Stimulated activated CD4-positive, alpha-beta T cell treated with anti-CD3 and anti-CD28 coated beads, TNF-alpha, amount 100 ng/mL, for 48 hours (primary cell): ENCODE data around the gene USP49.

Experiments used
- DNase-seq, 3 donors: peaks; one replicate each; pipeline ENCODE4 v3.0.0-alpha.2; 2020; ENCODE audit warnings: low read depth in 3 of 3

The USP49 gene

GRCh38 chr6:41929924-41930323 lies 34.7 kb upstream of the USP49 start:
- no peak for DNase-seq

DNA sequence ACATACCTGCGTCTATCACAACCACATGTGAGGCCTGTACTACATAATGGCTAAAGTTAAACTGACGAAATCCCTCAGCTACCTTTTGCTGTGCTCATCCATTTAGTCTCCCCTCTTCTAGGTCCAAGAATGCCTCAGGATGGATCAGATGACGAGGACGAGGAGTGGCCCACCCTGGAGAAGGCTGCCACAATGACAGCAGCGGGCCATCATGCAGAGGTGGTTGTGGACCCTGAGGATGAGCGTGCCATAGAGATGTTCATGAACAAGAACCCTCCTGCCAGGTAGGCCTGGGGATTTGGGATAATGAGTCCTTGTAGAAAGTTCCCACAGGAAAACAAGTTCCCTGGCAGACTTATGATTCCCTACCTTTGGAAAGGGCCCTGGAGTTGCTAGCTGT lies 32.1 kb upstream of the USP49 start:
- DNase-seq: no peak

GRCh38 chr6:41922154-41922553 lies 27.0 kb upstream of the USP49 start:
- DNase-seq: no peak

GRCh38 chr6:41921712-41921998 lies 26.5 kb upstream of the USP49 start:
- peak in 1 of 3 donors; percentile 19 for DNase-seq

DNA sequence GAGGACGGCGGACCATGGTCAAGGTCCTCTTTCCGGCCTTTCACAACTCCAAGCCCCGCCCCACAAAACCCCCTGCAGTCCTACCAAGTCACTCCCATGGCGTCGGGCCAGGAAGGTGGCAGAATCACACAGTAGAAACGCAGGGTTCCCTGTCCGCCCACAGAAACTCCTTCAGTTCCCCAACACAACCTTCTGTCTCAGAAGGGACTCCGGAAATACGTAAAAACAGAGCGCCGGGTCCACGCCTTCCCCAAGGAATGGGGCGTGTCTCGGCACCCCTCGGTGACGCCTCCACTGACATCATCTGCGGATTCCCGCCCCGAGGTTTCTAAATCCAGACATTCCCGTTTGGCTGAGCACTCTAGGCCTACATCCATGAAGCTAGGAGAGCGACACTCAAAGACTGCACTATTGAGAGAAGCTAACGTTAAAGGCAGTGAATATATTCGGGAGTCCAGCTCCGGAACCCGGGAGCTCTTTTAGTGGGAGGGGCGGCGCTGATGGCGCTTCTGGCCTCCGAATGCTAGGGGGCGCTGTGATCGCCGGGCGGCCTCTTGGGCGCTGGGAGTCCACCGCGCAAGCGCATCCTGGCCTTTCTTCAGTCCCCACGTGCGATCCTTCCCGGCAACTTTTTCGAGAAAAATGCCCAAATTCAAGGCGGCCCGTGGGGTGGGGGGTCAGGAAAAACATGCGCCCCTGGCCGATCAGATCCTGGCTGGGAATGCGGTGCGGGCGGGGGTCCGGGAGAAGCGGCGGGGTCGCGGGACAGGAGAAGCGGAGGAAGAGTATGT lies 25.9 kb upstream of the USP49 start, which contains the start of the genes BYSL and MED20:
Gene BYSL (plus strand): TSS at position 579 of the 791 bp plus-strand sequence. CDS start 64 bp downstream, at position 643.
Gene MED20 (minus strand): TSS at position 219 of the 791 bp plus-strand sequence. CDS start 121 bp downstream, at position 98.
- DNase-seq: peak; percentile 87 to 94 (median 93)

GRCh38 chr6:41917528-41917927 lies 22.4 kb upstream of the USP49 start:
- no peak for DNase-seq

DNA sequence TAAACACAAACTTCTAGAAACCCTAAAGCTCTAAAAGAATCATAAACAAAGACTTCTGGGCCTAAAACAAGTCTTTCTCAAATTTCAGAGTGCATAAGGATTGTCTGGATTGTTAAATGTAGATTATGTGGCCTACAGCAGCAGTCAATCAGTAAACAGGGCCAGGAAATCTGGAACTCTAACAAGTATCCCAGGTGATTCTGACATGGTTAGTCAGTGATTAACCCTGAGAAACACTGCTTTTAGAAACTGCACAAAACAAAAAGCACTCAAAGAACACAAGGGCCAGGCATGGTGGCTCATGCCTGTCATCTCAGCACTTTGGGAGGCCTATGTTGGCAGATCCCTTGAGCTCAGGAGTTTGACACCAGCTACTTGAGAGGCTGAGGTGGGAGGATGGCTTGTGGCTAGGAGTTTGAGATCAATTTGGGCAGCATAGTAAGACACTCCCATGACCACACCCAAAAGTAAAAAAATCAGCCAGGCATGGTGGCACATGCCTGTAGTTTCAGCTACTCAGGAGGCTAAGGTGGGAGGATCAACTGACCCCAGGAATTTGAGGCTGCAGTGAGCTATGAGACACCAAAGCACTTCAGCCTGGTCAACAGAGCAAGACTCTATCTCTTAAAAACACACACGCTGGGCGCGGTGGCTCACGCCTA lies 19.8 kb upstream of the USP49 start:
- DNase-seq: no peak

DNA sequence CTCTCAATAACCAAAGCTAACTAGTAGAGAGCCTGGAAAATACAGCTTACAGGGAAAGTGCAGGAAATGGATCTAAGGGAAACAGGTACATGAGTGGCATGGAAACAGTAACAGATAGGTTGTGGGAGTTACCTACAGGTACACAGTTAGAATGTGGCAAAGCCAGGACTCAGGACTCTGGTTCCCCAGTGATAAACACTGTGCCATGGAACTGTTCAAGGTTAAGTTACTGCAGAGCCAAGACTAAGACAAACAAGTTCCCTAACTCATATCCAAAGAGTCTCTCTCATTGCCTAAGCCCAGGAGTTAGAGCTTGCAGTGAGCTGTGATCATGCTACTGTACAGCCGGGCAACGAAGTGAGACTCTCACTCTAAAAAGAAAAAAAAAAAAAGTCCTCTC lies 19.2 kb upstream of the USP49 start:
- no peak for DNase-seq

DNA sequence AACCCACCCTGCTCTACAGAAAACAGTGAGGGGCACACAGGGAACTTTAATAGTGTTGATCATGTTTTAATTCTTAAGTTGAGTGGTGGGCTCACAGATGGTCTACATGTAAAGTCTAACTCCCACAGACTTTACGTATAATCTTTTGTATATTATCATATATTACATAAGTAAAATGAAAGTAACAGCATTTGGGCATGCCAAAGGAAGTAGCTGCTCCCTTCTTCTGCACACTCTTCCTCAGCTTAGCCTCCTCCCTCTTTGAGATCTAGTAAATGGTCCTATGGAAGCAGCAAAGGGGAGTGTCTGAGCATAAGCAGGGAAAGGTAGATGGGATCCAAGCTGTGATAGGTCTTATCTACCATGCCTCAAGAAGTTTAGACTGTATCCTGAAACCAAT lies 14.6 kb upstream of the USP49 start:
- no peak for DNase-seq

- peak; percentile 25 to 36 (median 26) for DNase-seq
Observed at GRCh38 chr6:41901882-41902519, 6.8 kb upstream of the USP49 start.

DNA sequence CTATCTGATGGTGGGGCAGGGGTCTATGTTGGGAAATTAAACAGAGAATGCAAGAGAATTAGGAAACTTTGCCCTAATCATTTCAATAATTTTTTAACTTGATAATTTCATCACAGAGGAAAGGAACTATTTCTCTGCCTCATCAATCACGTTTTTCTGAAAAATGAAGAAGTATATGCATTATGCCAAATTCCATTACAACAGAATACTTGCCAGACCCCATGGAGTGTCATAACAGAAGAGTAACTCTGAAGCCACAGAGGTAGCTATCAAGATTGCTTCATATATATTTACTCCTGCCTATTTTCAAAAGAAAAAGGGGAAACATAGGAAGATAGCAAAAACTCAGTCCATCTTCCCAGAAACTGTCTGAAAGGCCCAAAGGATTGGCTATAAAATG lies 5.7 kb upstream of the USP49 start:
- no peak for DNase-seq

GRCh38 chr6:41896281-41896680 lies 1.1 kb upstream of the USP49 start:
- no peak for DNase-seq

DNA sequence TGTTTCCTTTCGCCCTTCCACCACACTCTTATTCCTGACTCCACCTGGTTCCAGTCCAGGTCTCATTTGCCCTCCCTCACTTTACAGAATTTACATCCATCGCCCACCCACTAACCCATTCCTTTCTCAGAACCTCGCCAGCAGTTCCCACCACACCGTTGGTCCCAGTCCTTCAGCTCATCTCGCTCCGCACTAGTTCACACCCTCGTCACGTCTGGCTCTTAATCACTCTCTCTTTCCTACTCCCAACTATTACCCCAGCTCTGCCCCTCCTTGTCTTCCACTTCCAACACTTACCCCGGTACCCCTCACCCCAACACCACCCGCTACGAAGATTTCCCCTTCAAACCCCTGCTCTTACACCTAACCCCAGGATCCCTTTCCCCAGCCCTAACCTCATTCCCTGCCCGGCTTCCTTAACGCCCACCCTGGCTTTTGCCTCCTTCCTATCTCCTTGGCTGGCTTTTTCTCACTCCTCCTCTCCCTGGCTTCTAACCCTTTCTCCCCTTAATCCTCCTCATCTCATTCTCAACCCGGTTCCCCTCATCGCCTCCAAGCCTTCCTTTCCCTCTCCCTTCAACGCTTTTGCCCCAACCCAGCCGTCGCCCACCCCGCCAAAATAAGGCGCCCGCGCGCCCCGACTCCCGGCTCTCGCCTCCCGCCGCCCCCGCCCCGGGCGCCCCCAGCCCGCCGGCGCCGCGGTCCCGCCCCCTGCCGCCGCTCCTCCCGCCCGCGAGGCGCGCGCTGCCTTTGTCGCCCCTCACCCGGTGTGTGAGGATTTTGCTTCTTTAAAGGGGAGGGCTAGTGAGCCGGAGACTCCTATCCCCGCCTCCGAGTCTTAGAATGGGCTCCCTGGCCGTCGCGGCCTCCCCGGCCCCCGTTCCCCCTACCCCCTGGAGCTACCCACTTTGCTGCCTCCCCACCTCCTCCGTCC lies 542 bp downstream of the USP49 start:
- peak in 1 of 3 donors; percentile 9 for DNase-seq

DNA sequence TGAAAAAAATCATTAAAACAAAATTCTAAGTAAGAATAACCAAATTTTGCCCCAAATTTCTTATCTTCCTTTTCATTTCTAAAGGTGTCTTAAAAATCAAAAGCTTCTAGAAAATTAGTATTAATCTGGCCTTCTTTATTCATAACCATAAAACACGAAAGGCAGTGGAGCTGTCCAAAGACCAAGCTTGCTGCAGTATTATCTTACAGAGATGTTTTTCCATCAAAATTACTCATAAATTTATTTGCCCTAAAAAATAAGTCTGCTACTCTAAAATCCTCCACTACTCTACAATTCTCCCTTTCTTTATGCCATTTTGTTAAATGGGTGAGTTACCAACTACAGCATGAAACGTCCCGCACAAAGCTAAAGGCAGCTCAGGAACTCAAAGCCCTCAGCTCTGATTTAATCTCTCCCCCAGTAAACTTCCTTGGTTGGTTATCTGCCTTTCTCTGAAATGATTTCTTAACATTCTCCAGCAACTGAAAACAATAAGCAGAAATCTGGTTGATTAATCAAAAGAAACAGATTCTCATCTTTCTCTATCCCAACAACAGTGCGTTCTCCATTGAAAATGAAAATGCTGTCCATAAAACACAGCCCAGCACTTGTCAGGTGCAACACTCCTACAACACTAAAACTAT lies 2.1 kb downstream of the USP49 start:
- DNase-seq: no peak

DNA sequence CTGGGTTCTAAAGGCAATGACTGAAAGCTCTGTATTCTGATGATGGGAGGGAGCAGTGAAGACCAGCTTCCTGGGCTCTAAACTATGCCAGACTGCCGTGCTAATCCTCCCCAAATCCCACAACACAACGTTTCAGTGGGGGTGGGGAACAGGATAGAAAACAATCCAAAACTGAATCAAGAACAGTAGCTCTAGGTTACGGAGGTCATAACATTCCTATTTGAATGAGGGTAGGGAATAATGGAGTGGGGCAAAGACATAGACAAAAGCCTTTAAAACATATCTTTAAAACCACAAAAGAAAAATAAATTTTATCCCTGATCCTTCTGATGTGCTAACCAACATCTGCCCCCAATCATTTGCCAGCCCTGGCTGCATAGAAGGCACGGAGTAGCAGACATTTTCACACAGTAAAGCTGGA lies 7.8 kb downstream of the USP49 start:
- no peak for DNase-seq

DNA sequence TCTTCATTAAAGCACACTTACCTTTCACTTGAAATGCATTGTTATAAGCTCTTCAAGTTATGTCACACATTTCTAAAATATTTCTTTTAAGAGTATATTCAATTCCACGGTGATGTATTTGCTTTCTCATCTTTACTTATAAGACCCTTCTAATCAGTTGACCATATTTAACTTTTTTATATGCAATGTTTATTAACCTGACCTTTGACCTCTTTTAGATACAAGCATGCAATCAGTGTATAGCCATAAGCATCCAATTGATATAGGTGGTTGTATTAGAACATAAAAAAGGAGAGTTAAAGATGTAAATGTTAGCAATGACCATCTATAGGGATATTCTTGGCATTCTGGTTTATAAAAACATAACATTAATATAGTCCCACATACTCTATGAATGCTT lies 9.2 kb downstream of the USP49 start:
- DNase-seq: no peak

- no peak for DNase-seq
Observed at GRCh38 chr6:41884957-41885356, 10.2 kb downstream of the USP49 start.

GRCh38 chr6:41881506-41881905 lies 13.7 kb downstream of the USP49 start:
- no peak for DNase-seq

GRCh38 chr6:41878961-41879405 lies 16.2 kb downstream of the USP49 start:
- no peak for DNase-seq

DNA sequence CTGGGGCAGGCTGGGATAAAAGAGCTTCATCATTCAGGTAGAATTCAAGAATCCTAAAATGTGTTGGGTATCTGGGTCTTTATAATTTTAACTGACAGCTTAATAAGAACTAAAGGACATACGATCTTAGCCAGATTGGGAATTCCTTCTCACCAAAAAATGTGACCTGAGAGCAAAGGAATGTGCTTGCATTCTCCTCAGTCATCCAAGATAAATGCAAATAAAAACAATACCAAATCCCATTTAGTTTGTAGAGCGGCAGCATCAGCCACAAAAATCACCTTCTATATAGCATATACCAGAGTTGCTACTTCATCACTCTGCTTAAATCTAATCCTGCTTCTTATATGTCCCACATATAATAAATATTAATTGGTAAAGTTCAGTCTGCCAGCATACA lies 16.9 kb downstream of the USP49 start:
- DNase-seq: no peak

DNA sequence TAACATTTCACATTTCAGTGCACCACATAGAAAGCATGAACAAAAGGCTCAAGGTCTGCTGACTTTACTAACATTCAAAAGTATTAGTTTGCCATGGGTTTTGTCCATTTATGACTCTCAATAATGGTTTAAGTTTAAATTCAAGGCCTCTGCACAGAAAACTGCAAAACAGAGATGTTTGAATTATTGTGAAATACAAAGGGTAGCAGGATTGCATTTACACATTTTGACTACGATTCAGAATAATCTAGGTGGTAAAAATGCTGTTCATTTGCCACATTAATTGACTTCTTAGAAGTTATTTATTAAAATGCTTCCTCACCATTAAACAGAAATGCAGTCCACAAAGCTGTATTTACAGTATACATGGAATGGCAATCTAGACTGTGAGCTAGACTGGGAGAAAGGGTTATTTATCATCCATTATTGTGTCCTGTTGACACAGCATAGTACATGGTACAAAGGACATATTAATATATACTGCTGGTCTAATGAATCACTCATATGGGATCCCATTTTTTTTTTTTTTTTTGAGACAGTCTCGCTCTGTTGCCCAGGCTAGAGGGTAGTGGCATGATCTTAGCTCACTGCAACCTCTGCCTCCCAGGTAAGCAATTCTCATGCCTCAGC lies 18.0 kb downstream of the USP49 start:
- no peak for DNase-seq
